ENCODE data around the gene PATL2. TPM values are rescaled to one million over a fixed set of nuclear protein-coding genes. Genes with fewer than 3 reads are reported as not detected.

The PATL2 gene
- total and polyA plus RNA-seq, 2 donors (not counting 1 experiment from before 2014, with no cell fraction given) = 58.9 to 89.4 TPM

GRCh38 chr15:44706946-44707636 lies 4.0 kb downstream of the PATL2 start:
- H3K36me3 ChIP-seq (replicated peaks in 1 of 2; ENCODE audit: control extremely low read depth in 1 of 2, control insufficient read depth in 1 of 2, extremely low read depth in 1 of 2, insufficient read depth in 2 of 2, low read length in 1 of 2) = peaks cover 0 to 13% of the 10 kb centered on the region in 2 experiments
- H3K27me3 Mint-ChIP-seq = no peaks in the 10 kb centered on the region
- POLR2A ChIA-PET = interaction anchor here (0.8 to 34.6 kb wide), 3 partner anchors 24 to 39 kb away, joined by 3 to 819 read pairs (median 5); partner anchors contain the start of gene SPG11
- ATAC-seq (ENCODE audit: low read depth) (no peak), DNase-seq (no peak)
- H4K20me1 ChIP-seq (ENCODE audit: control insufficient read depth, insufficient read depth, low read length, poor library complexity, severe bottlenecking) = peaks cover 8% of the 10 kb centered on the region
- TF ChIP-seq, protein P1, sequence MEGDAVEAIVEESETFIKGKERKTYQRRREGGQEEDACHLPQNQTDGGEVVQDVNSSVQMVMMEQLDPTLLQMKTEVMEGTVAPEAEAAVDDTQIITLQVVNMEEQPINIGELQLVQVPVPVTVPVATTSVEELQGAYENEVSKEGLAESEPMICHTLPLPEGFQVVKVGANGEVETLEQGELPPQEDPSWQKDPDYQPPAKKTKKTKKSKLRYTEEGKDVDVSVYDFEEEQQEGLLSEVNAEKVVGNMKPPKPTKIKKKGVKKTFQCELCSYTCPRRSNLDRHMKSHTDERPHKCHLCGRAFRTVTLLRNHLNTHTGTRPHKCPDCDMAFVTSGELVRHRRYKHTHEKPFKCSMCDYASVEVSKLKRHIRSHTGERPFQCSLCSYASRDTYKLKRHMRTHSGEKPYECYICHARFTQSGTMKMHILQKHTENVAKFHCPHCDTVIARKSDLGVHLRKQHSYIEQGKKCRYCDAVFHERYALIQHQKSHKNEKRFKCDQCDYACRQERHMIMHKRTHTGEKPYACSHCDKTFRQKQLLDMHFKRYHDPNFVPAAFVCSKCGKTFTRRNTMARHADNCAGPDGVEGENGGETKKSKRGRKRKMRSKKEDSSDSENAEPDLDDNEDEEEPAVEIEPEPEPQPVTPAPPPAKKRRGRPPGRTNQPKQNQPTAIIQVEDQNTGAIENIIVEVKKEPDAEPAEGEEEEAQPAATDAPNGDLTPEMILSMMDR (IDR thresholded peaks at IDR 0.05) = no peak
- no peak for TF ChIP-seq EZH2 (IDR thresholded peaks at IDR 0.05; ENCODE audit: borderline replicate concordance, insufficient read depth, low read depth, low read length, poor library complexity, severe bottlenecking)
- no peak overlapping the region for H3K27ac ChIP-seq (ENCODE audit: low read length in 2 of 2)
- H3K27me3 ChIP-seq (replicated peaks in 1 of 4; ENCODE audit: control extremely low read depth in 1 of 4, control insufficient read depth in 3 of 4, insufficient read depth in 4 of 4, low read length in 3 of 4) = no peaks in the 10 kb centered on the region
- no peak overlapping the region for H2AFZ ChIP-seq (ENCODE audit: insufficient read depth, low read depth, low read length, poor library complexity, severe bottlenecking)
- H3K27ac Mint-ChIP-seq = no peak overlapping the region
- H3K9ac ChIP-seq (ENCODE audit: low read length) = no peak overlapping the region
- 94% methylated on average over 1 of the region's 2 CpGs for WGBS (ENCODE audit: insufficient coverage)
- H3K4me3 ChIP-seq (ENCODE audit: control extremely low read depth in 1 of 5, extremely low read depth in 1 of 5, insufficient read depth in 1 of 5, low read depth in 2 of 5, low read length in 4 of 5) = no peak overlapping the region
- CTCF ChIA-PET = interaction anchor here (0.6 to 2.9 kb wide), 6 partner anchors 12 to 129 kb away, joined by 3 to 14 read pairs (median 6); partner anchors contain the start of gene SPG11
- no peak overlapping the region for H3K4me3 Mint-ChIP-seq
- intact Hi-C loops (cut with micrococcal nuclease) = no loop called here
- no peaks in the 10 kb centered on the region for H3K9me3 Mint-ChIP-seq (ENCODE audit: insufficient read depth)
- H3K9me3 ChIP-seq (ENCODE audit: control extremely low read depth in 1 of 3, control insufficient read depth in 2 of 3, insufficient read depth in 1 of 3, low read length in 2 of 3) = peaks cover 0 to 9% (median 2%) of the 10 kb centered on the region in 3 donors
- H3K4me2 ChIP-seq (replicated peaks; ENCODE audit: low read depth, low read length, poor library complexity, severe bottlenecking) = no peak overlapping the region
- H3K4me1 ChIP-seq (ENCODE audit: control insufficient read depth in 2 of 2, insufficient read depth in 2 of 2, low read length in 2 of 2) = peaks cover 12 to 13% of the 10 kb centered on the region in 2 donors
- peaks cover 18% of the 10 kb centered on the region for H3K4me1 Mint-ChIP-seq
- H3K79me2 ChIP-seq (ENCODE audit: control insufficient read depth, insufficient read depth, low read length) = peaks cover 52% of the 10 kb centered on the region

GRCh38 chr15:44706401-44706800 lies 4.7 kb downstream of the PATL2 start:
- Histone ChIP-seq H3K9me3 (ENCODE audit: control extremely low read depth in 1 of 3, control insufficient read depth in 2 of 3, insufficient read depth in 1 of 3, low read length in 2 of 3) (peaks cover 0 to 13% (median 2%) of the 10 kb centered on the region in 3 donors), H4K20me1 (ENCODE audit: control insufficient read depth, insufficient read depth, low read length, poor library complexity, severe bottlenecking) (peaks cover under 1% of the 10 kb centered on the region), H3K4me1 (ENCODE audit: control insufficient read depth in 2 of 2, insufficient read depth in 2 of 2, low read length in 2 of 2) (peaks cover 12 to 13% of the 10 kb centered on the region in 2 donors), H3K27ac (ENCODE audit: low read length in 2 of 2) (no peak overlapping the region), H3K9ac (ENCODE audit: low read length) (no peak overlapping the region), H3K79me2 (ENCODE audit: control insufficient read depth, insufficient read depth, low read length) (peaks cover 45% of the 10 kb centered on the region), H2AFZ (ENCODE audit: insufficient read depth, low read depth, low read length, poor library complexity, severe bottlenecking) (no peak overlapping the region), H3K27me3 (replicated peaks in 1 of 4; ENCODE audit: control extremely low read depth in 1 of 4, control insufficient read depth in 3 of 4, insufficient read depth in 4 of 4, low read length in 3 of 4) (no peaks in the 10 kb centered on the region), H3K36me3 (replicated peaks in 1 of 2; ENCODE audit: control extremely low read depth in 1 of 2, control insufficient read depth in 1 of 2, extremely low read depth in 1 of 2, insufficient read depth in 2 of 2, low read length in 1 of 2) (peaks cover 0 to 9% of the 10 kb centered on the region in 2 experiments), H3K4me2 (replicated peaks; ENCODE audit: low read depth, low read length, poor library complexity, severe bottlenecking) (no peak overlapping the region), H3K4me3 (ENCODE audit: control extremely low read depth in 1 of 5, extremely low read depth in 1 of 5, insufficient read depth in 1 of 5, low read depth in 2 of 5, low read length in 4 of 5) (no peak overlapping the region)
- ATAC-seq (ENCODE audit: low read depth) (no peak), DNase-seq (no peak)
- POLR2A ChIA-PET = interaction anchor here (1.6 to 34.6 kb wide), 2 partner anchors 14 to 39 kb away, joined by 3 to 819 read pairs; partner anchors contain the start of gene SPG11
- TF ChIP-seq EZH2 (IDR thresholded peaks at IDR 0.05; ENCODE audit: borderline replicate concordance, insufficient read depth, low read depth, low read length, poor library complexity, severe bottlenecking) = no peak
- TF ChIP-seq, protein P1 (IDR thresholded peaks at IDR 0.05) = no peak
- H3K27me3 Mint-ChIP-seq = no peaks in the 10 kb centered on the region
- CTCF ChIA-PET = interaction anchor here (0.9 to 2.9 kb wide), 4 partner anchors 29 to 129 kb away, joined by 3 to 14 read pairs (median 6); partner anchors contain the start of gene SPG11
- no peak overlapping the region for H3K27ac Mint-ChIP-seq
- H3K4me3 Mint-ChIP-seq = no peak overlapping the region
- H3K4me1 Mint-ChIP-seq = peaks cover 23% of the 10 kb centered on the region
- WGBS (ENCODE audit: insufficient coverage) = 100% methylated on average over 2 of the region's 2 CpGs
- no peaks in the 10 kb centered on the region for H3K9me3 Mint-ChIP-seq (ENCODE audit: insufficient read depth)
- intact Hi-C loops (cut with micrococcal nuclease) = no loop called here

Data from B cell (primary cell).